ENCODE data around the gene OR8D2.

The OR8D2 gene

GRCh38 chr11:124320097-124320496, at the start of gene OR8D2:
Gene OR8D2 (minus strand): TSS chr11:124320197. CDS start chr11:124320197, 0 bp downstream.
- CTCF ChIA-PET, result no interaction called here
- H3K4me1 Mint-ChIP-seq, result no peaks in the 10 kb centered on the region

GRCh38 chr11:124359566-124359965, 39.6 kb upstream of the OR8D2 start:
- no peak overlapping the region for H3K4me3 Mint-ChIP-seq
- DNase-seq, result no peak
- CTCF ChIA-PET, result no interaction called here

More at GRCh38 chr11:124320097-124320496, at the start of gene OR8D2:
- no peaks in the 10 kb centered on the region for H3K9me3 Mint-ChIP-seq
- no peak within 1 kb of the TSS for H3K27ac Mint-ChIP-seq
- no peak for DNase-seq
- no peak within 1 kb of the TSS for H3K4me3 Mint-ChIP-seq
- H3K36me3 Mint-ChIP-seq, result no peaks in the 10 kb centered on the region
- H3K27me3 Mint-ChIP-seq, result no peaks in the 10 kb centered on the region

GRCh38 chr11:124346311-124346955, 26.4 kb upstream of the OR8D2 start:
- CTCF ChIA-PET, result no interaction called here

More at GRCh38 chr11:124359566-124359965, 39.6 kb upstream of the OR8D2 start:
- Mint-ChIP-seq H3K9me3 (no peaks in the 10 kb centered on the region), H3K27me3 (no peaks in the 10 kb centered on the region), H3K36me3 (no peaks in the 10 kb centered on the region), H3K4me1 (no peaks in the 10 kb centered on the region), H3K27ac (no peak overlapping the region)

GRCh38 chr11:124344346-124344745, 24.3 kb upstream of the OR8D2 start:
- Mint-ChIP-seq H3K36me3 (no peaks in the 10 kb centered on the region), H3K4me1 (no peaks in the 10 kb centered on the region), H3K27ac (no peak overlapping the region), H3K27me3 (no peaks in the 10 kb centered on the region), H3K9me3 (no peaks in the 10 kb centered on the region), H3K4me3 (no peak overlapping the region)
- CTCF ChIA-PET, result no interaction called here
- no peak for DNase-seq

More at GRCh38 chr11:124346311-124346955, 26.4 kb upstream of the OR8D2 start:
- Mint-ChIP-seq H3K36me3 (no peaks in the 10 kb centered on the region), H3K4me1 (no peaks in the 10 kb centered on the region), H3K4me3 (no peak overlapping the region), H3K27ac (no peak overlapping the region), H3K27me3 (no peaks in the 10 kb centered on the region), H3K9me3 (no peaks in the 10 kb centered on the region)
- DNase-seq, result no peak

GRCh38 chr11:124340142-124340447, 20.1 kb upstream of the OR8D2 start:
- Mint-ChIP-seq H3K4me3 (no peak overlapping the region), H3K27me3 (no peaks in the 10 kb centered on the region), H3K27ac (no peak overlapping the region), H3K4me1 (no peaks in the 10 kb centered on the region), H3K9me3 (no peaks in the 10 kb centered on the region), H3K36me3 (no peaks in the 10 kb centered on the region)
- DNase-seq, result no peak
- CTCF ChIA-PET, result no interaction called here

GRCh38 chr11:124339396-124340141, 19.6 kb upstream of the OR8D2 start:
- no peaks in the 10 kb centered on the region for H3K4me1 Mint-ChIP-seq
- H3K4me3 Mint-ChIP-seq, result no peak overlapping the region
- CTCF ChIA-PET, result no interaction called here
- no peak for DNase-seq
- no peak overlapping the region for H3K27ac Mint-ChIP-seq
- no peaks in the 10 kb centered on the region for H3K27me3 Mint-ChIP-seq
- H3K36me3 Mint-ChIP-seq, result no peaks in the 10 kb centered on the region
- no peaks in the 10 kb centered on the region for H3K9me3 Mint-ChIP-seq

GRCh38 chr11:124331873-124332272, 11.9 kb upstream of the OR8D2 start:
- CTCF ChIA-PET, result no interaction called here
- Mint-ChIP-seq H3K27ac (no peak overlapping the region), H3K4me1 (peaks cover 4% of the 10 kb centered on the region)

GRCh38 chr11:124329787-124330478, 9.9 kb upstream of the OR8D2 start:
- Mint-ChIP-seq H3K27ac (no peak overlapping the region), H3K27me3 (no peaks in the 10 kb centered on the region), H3K9me3 (no peaks in the 10 kb centered on the region), H3K4me1 (peaks cover 4% of the 10 kb centered on the region), H3K4me3 (no peak overlapping the region), H3K36me3 (no peaks in the 10 kb centered on the region)
- DNase-seq, result no peak
- CTCF ChIA-PET, result interaction anchor here (0.7 to 0.8 kb wide), 2 partner anchors 154 to 261 kb away, joined by 3 read pairs; no protein-coding TSS in a partner anchor

More at GRCh38 chr11:124331873-124332272, 11.9 kb upstream of the OR8D2 start:
- Mint-ChIP-seq H3K36me3 (no peaks in the 10 kb centered on the region), H3K9me3 (no peaks in the 10 kb centered on the region), H3K4me3 (no peak overlapping the region), H3K27me3 (no peaks in the 10 kb centered on the region)
- no peak for DNase-seq

- Mint-ChIP-seq H3K36me3 (no peaks in the 10 kb centered on the region), H3K4me1 (peaks cover 4% of the 10 kb centered on the region), H3K27me3 (no peaks in the 10 kb centered on the region), H3K27ac (no peak overlapping the region), H3K9me3 (no peaks in the 10 kb centered on the region), H3K4me3 (no peak overlapping the region)
- CTCF ChIA-PET, result no interaction called here
- DNase-seq, result no peak
Observed at GRCh38 chr11:124327775-124328174, 7.8 kb upstream of the OR8D2 start.

- Mint-ChIP-seq H3K4me3 (no peak overlapping the region), H3K27me3 (no peaks in the 10 kb centered on the region), H3K27ac (no peak overlapping the region), H3K36me3 (no peaks in the 10 kb centered on the region), H3K9me3 (no peaks in the 10 kb centered on the region), H3K4me1 (no peaks in the 10 kb centered on the region)
- DNase-seq, result no peak
- CTCF ChIA-PET, result no interaction called here
Observed at GRCh38 chr11:124322356-124322755, 2.4 kb upstream of the OR8D2 start.

GRCh38 chr11:124315052-124315451, 4.9 kb downstream of the OR8D2 start:
- CTCF ChIA-PET, result no interaction called here
- H3K27ac Mint-ChIP-seq, result no peak overlapping the region
- H3K27me3 Mint-ChIP-seq, result no peaks in the 10 kb centered on the region
- H3K9me3 Mint-ChIP-seq, result no peaks in the 10 kb centered on the region
- H3K36me3 Mint-ChIP-seq, result no peaks in the 10 kb centered on the region
- H3K4me1 Mint-ChIP-seq, result no peaks in the 10 kb centered on the region
- no peak for DNase-seq
- no peak overlapping the region for H3K4me3 Mint-ChIP-seq

- Mint-ChIP-seq H3K4me1 (no peaks in the 10 kb centered on the region), H3K4me3 (no peak within 1 kb of the TSS), H3K9me3 (no peaks in the 10 kb centered on the region), H3K36me3 (no peaks in the 10 kb centered on the region), H3K27me3 (no peaks in the 10 kb centered on the region), H3K27ac (no peak within 1 kb of the TSS)
- CTCF ChIA-PET, result no interaction called here
- no peak for DNase-seq
Observed at GRCh38 chr11:124313849-124314248, 6.1 kb downstream of the OR8D2 start, which contains the start of gene OR8D1. Gene OR8D1 (minus strand): TSS chr11:124313949. CDS start chr11:124310766, 3,183 bp downstream.

GRCh38 chr11:124313131-124313530, 6.9 kb downstream of the OR8D2 start:
- Mint-ChIP-seq H3K4me3 (no peak overlapping the region), H3K27me3 (no peaks in the 10 kb centered on the region), H3K36me3 (no peaks in the 10 kb centered on the region), H3K27ac (no peak overlapping the region), H3K4me1 (no peaks in the 10 kb centered on the region), H3K9me3 (no peaks in the 10 kb centered on the region)
- DNase-seq, result no peak
- CTCF ChIA-PET, result no interaction called here

- Mint-ChIP-seq H3K27ac (no peak overlapping the region), H3K27me3 (no peaks in the 10 kb centered on the region), H3K36me3 (no peaks in the 10 kb centered on the region), H3K4me1 (no peaks in the 10 kb centered on the region), H3K9me3 (no peaks in the 10 kb centered on the region), H3K4me3 (no peak overlapping the region)
- no peak for DNase-seq
- CTCF ChIA-PET, result no interaction called here
Observed at GRCh38 chr11:124311670-124312069, 8.3 kb downstream of the OR8D2 start.

- H3K36me3 Mint-ChIP-seq, result no peaks in the 10 kb centered on the region
- CTCF ChIA-PET, result no interaction called here
- H3K4me3 Mint-ChIP-seq, result no peak overlapping the region
- H3K27ac Mint-ChIP-seq, result no peak overlapping the region
- no peaks in the 10 kb centered on the region for H3K4me1 Mint-ChIP-seq
- no peaks in the 10 kb centered on the region for H3K27me3 Mint-ChIP-seq
- H3K9me3 Mint-ChIP-seq, result no peaks in the 10 kb centered on the region
- no peak for DNase-seq
Observed at GRCh38 chr11:124311269-124311668, 8.7 kb downstream of the OR8D2 start.
